Measurements from ENCODE around the gene EXOC4. TPM values are rescaled to one million over a fixed set of nuclear protein-coding genes. Genes with fewer than 3 reads are reported as not detected.

EXOC4 gene
- total RNA-seq, 4 donors from 2014 or later = 52.4 to 82.2 (median 67.0) TPM

DNA sequence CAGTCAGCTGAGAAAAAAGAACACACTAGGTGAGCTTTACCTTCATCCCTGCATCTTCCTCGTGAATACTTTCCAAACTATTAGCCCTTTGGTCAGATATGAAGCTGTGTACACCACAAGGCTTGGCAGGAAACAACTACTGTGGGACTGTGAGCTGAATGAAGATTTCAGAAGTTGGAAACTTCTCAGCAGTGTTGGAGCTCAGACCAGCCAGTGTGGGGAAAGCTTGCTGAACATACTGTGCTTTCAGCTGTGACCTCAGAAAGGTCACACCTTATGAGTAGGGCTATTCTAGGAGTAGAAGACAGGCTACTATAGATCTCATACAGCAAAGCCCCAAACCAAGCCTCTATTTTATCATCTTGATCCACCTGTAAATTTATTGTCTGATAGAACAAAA, 123.6 kb downstream of the EXOC4 start:
- intact Hi-C loops (cut with DNase I; ENCODE audit: low total_unique reads) = no loop called here
- 78 to 80% methylated on average over 1 of the region's 1 CpG for WGBS, 2 donors

DNA sequence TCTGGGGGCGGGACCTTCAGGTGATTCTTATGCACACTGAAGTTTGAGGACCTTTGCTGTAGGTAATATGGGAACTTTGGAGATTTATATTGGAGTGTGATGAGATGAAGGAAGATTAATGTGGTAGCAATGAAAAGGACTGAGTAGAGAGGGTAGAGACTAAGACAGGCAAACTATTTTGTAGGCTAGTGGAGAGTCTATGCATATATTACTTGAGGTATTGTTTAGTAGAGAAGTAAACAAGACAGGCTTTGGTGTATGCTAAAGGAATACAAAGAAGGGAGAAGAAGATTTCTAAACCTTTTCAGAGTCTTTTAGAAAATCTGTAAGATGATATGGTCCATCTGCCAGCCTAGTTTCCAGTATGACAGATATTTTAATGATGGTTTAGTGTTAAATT, 129.1 kb downstream of the EXOC4 start:
- no peak for DNase-seq (ENCODE audit: low spot score in 2 of 2)
- intact Hi-C loops (cut with DNase I; ENCODE audit: low total_unique reads) = no loop called here
- TF ChIP-seq, protein P1, sequence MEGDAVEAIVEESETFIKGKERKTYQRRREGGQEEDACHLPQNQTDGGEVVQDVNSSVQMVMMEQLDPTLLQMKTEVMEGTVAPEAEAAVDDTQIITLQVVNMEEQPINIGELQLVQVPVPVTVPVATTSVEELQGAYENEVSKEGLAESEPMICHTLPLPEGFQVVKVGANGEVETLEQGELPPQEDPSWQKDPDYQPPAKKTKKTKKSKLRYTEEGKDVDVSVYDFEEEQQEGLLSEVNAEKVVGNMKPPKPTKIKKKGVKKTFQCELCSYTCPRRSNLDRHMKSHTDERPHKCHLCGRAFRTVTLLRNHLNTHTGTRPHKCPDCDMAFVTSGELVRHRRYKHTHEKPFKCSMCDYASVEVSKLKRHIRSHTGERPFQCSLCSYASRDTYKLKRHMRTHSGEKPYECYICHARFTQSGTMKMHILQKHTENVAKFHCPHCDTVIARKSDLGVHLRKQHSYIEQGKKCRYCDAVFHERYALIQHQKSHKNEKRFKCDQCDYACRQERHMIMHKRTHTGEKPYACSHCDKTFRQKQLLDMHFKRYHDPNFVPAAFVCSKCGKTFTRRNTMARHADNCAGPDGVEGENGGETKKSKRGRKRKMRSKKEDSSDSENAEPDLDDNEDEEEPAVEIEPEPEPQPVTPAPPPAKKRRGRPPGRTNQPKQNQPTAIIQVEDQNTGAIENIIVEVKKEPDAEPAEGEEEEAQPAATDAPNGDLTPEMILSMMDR (IDR thresholded peaks at IDR 0.05) = no peak
- TF ChIP-seq POLR2A (IDR thresholded peaks at IDR 0.05) = no peak
- H3K4me3 ChIP-seq (ENCODE audit: low read depth, poor library complexity, severe bottlenecking) = no peak overlapping the region
- 97 to 100% methylated on average over 1 of the region's 1 CpG for WGBS, 2 donors

More for the DNA sequence above, 123.6 kb downstream of the EXOC4 start:
- H3K4me3 ChIP-seq (ENCODE audit: low read depth, poor library complexity, severe bottlenecking) = no peak overlapping the region
- DNase-seq (ENCODE audit: low spot score in 2 of 2) = no peak
- TF ChIP-seq, protein P1 (IDR thresholded peaks at IDR 0.05) = no peak
- TF ChIP-seq POLR2A (IDR thresholded peaks at IDR 0.05) = no peak

DNA sequence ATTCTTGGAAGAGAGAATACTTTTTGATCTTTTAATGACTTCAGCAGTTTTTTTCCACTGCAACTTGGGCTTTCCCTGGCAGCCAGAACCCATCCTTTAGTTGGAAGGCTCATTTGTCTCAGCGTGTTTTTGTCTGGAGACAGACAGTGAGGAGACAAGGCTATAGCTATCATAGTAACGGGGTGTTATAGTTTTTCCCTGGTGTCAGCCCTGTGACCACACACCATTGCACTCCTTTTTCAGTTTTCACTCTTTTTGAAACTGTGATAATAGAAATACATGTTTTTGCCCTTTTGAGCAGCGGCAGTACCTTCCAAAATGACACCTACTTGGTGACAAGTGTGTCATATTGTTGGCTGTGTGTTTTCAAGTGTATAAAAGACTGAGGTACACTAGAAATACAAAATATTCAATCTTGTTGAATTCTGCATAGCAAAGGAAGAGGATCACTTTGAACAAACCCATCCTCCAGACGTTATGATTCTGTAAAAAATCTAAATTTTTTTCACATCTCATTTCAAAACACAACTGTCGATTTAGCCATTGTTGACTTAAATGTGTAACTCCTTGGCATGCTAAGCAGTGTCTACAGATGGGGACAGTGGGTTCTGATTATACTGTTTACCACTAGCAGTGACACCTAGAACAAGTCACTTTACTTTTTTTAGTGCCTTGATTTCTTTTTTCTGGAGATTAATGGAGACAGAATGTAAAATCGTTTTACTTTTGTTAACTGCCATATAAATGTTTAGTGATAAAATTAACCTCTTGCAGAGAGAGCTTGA, 130.1 kb downstream of the EXOC4 start:
- no peak overlapping the region for H3K4me3 ChIP-seq (ENCODE audit: low read depth, poor library complexity, severe bottlenecking)
- WGBS, 2 donors = 59 to 61% methylated on average over 6 of the region's 6 CpGs
- intact Hi-C loops (cut with DNase I; ENCODE audit: low total_unique reads) = no loop called here
- no peak for DNase-seq (ENCODE audit: low spot score in 2 of 2)
- TF ChIP-seq POLR2A (IDR thresholded peaks at IDR 0.05) = no peak
- TF ChIP-seq, protein P1 (IDR thresholded peaks at IDR 0.05) = no peak

DNA sequence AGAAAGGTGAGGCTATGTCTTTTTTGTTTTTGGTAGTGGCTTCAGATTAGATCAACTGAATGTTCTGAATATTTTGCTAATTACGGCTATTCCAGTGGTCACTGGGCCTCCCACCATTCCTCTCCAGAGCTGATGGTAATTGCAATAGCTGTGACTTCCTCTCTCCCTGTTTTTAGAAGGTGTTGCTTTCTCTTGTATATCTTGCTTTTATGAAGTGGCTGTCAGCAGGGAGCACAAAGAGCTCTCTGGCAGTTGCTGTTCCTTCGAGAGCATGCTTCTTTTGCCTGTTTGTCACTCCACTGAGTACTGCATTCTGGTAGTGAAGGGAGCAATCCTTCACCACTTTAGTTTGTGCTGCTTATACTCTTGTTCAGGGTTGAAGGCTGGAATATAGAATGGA, 133.3 kb downstream of the EXOC4 start:
- no peak for DNase-seq (ENCODE audit: low spot score in 2 of 2)
- WGBS, 2 donors = 94 to 96% methylated on average over 2 of the region's 2 CpGs
- TF ChIP-seq, protein P1 (IDR thresholded peaks at IDR 0.05) = no peak
- no peak for TF ChIP-seq POLR2A (IDR thresholded peaks at IDR 0.05)

DNA sequence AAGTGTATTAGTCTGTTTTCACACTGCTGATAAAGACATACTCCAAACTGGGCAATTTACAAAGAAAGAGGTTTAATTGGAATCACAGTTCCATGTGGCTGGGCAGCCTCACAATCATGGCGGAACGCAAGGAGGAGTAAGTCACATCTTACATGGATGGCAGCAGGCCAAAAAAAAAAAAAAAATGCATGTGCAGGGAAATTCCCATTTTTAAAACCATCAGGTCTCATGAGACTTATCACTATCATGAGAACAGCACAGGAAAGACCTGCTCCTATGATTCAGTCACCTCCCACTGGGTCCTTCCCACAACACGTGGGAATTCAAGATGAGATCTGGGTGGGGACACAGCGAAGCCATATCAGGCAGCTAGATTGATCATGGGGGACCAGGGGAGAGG, 136.8 kb downstream of the EXOC4 start:
- WGBS, 2 donors = 80 to 88% methylated on average over 4 of the region's 4 CpGs
- TF ChIP-seq POLR2A (IDR thresholded peaks at IDR 0.05) = no peak
- TF ChIP-seq, protein P1 (IDR thresholded peaks at IDR 0.05) = no peak
- intact Hi-C loops (cut with DNase I; ENCODE audit: low total_unique reads) = no loop called here
- no peak overlapping the region for H3K4me3 ChIP-seq (ENCODE audit: low read depth, poor library complexity, severe bottlenecking)
- DNase-seq (ENCODE audit: low spot score in 2 of 2) = no peak

More for the DNA sequence above, 133.3 kb downstream of the EXOC4 start:
- intact Hi-C loops (cut with DNase I; ENCODE audit: low total_unique reads) = no loop called here
- no peak overlapping the region for H3K4me3 ChIP-seq (ENCODE audit: low read depth, poor library complexity, severe bottlenecking)

All from lower leg skin (tissue), 4 donors.